HFFc6 (cell line): ENCODE data around the gene CDH13. TPM values are rescaled to one million over a fixed set of nuclear protein-coding genes. Genes with fewer than 3 reads are reported as not detected.
A peak's percentile ranks its signal among the peaks of the same experiment; 100 is the strongest.

Experiments
- DNase-seq: peaks from one replicate; pipeline ENCODE4 v3.0.0-alpha.2; 2018
- H3K27ac Mint-ChIP-seq: 2 replicates; pipeline ENCODE4 v1.8.0; 2020; ENCODE audit warnings: mild to moderate bottlenecking, mixed read lengths
- H3K27me3 Mint-ChIP-seq: 2 replicates; pipeline ENCODE4 v1.8.0; 2021; ENCODE audit warnings: mild to moderate bottlenecking, moderate library complexity, mixed read lengths; ENCODE audit not compliant: insufficient read depth
- H3K36me3 Mint-ChIP-seq: 2 replicates; pipeline ENCODE4 v1.8.0; 2021; ENCODE audit warnings: low read depth, mixed read lengths
- H3K4me1 Mint-ChIP-seq: 2 replicates; pipeline ENCODE4 v1.8.0; 2020; ENCODE audit warnings: low read depth, mixed read lengths
- H3K4me3 Mint-ChIP-seq: 2 replicates; pipeline ENCODE4 v1.8.0; 2020; ENCODE audit warnings: mild to moderate bottlenecking, moderate library complexity, mixed read lengths
- H3K9me3 Mint-ChIP-seq: 2 replicates; pipeline ENCODE4 v1.8.0; 2020; ENCODE audit warnings: mild to moderate bottlenecking, mixed read lengths
- total RNA-seq, 6 experiments: library from RNA; stranded (reverse); fragmentation: NEBNext Ultra II Directional; extraction: Animal tissue kit (Norgen Biotek cat#: 25700); gene quantifications; 2 replicates in 1 of 6; 3 replicates in 5 of 6; pipeline ENCODE4 v1.2.3, GENCODE V29; 2021
- TF ChIP-seq, protein P1 (sequence below): fragments of 200-600 bp; sonication (generic); IDR thresholded peaks from 2 replicates; pipeline ENCODE4 v1.5.0; 2021; ENCODE audit warnings: antibody characterized with exemption, mild to moderate bottlenecking

Gene CDH13
- total RNA-seq, 6 experiments from 2014 or later, result 3.6 to 14.7 (median 4.7) TPM

DNA sequence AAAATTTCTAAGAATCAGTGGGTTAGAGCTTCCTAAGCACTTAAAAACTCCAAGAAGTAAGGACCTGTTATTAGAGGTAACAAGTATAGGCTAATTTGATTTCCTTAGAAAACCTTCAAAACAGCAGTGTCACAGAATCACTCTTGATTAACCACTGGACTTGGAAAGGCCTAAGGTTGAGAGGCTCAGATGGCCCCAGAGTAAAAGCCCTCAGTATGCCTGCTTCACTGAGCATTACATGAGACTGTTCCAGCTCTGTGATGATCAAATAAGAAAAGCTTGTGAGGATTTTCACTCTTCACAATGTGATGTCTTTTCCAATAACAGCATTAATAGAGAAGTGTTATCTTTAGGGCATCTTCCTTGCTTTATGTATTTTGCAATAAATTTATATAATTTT is 671.8 kb downstream of the CDH13 start:
- TF ChIP-seq, protein P1, sequence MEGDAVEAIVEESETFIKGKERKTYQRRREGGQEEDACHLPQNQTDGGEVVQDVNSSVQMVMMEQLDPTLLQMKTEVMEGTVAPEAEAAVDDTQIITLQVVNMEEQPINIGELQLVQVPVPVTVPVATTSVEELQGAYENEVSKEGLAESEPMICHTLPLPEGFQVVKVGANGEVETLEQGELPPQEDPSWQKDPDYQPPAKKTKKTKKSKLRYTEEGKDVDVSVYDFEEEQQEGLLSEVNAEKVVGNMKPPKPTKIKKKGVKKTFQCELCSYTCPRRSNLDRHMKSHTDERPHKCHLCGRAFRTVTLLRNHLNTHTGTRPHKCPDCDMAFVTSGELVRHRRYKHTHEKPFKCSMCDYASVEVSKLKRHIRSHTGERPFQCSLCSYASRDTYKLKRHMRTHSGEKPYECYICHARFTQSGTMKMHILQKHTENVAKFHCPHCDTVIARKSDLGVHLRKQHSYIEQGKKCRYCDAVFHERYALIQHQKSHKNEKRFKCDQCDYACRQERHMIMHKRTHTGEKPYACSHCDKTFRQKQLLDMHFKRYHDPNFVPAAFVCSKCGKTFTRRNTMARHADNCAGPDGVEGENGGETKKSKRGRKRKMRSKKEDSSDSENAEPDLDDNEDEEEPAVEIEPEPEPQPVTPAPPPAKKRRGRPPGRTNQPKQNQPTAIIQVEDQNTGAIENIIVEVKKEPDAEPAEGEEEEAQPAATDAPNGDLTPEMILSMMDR, result no peak
- H3K27me3 Mint-ChIP-seq, result no peaks in the 10 kb centered on the region
- H3K4me1 Mint-ChIP-seq, result no peaks in the 10 kb centered on the region
- DNase-seq, result no peak
- no peak overlapping the region for H3K27ac Mint-ChIP-seq
- H3K4me3 Mint-ChIP-seq, result no peak overlapping the region
- H3K36me3 Mint-ChIP-seq, result no peaks in the 10 kb centered on the region
- peaks cover 9% of the 10 kb centered on the region for H3K9me3 Mint-ChIP-seq

DNA sequence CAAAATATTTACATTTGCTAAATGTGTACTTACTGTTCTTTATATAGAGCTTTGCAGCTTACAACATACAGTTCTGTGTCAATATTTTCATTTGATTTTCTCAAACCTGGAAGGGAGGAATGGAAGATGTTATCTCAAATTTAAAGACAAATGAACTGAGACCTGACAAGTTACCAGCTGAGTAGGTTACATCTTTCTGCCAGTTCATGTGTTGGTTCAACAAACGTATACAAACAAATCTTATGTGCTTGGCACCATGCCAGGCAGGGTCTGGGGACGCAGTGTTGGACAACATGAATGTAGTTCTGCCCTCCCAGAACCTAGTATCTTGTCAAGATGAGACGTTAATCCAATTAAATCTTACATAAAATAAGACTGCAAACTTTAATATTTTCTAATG is 673.6 kb downstream of the CDH13 start:
- no peak overlapping the region for H3K27ac Mint-ChIP-seq
- peaks cover 13% of the 10 kb centered on the region for H3K9me3 Mint-ChIP-seq
- peaks cover 1% of the 10 kb centered on the region; the same call in 1 of the 2 replicates for H3K27me3 Mint-ChIP-seq
- H3K4me1 Mint-ChIP-seq, result no peaks in the 10 kb centered on the region; the same call in 1 of the 2 replicates
- H3K4me3 Mint-ChIP-seq, result no peak overlapping the region
- DNase-seq, result no peak
- no peaks in the 10 kb centered on the region for H3K36me3 Mint-ChIP-seq
- TF ChIP-seq, protein P1, result no peak

DNA sequence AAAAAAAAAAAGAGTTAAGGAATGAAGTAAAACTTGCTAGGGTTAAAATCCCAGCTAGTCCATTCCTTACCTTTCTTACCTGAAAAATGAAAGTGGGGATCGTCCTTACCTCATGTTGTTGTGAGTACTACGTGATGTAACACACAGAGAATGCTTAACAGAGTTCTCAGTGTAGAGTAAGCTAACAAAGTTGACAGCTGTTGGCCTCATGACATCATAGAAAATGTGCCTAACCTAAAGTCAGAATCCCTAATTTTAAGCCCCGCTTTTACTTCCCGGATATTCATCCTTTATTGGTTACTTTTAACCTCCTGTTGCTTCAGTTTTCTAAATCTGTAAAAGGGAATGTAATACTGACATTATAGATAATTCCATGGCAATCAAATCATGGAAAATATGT is 675.2 kb downstream of the CDH13 start:
- Mint-ChIP-seq H3K4me1 (no peaks in the 10 kb centered on the region; the same call in 1 of the 2 replicates), H3K9me3 (peaks cover 13% of the 10 kb centered on the region), H3K4me3 (no peak overlapping the region), H3K27ac (no peak overlapping the region), H3K27me3 (peaks cover 1% of the 10 kb centered on the region; the same call in 1 of the 2 replicates), H3K36me3 (no peaks in the 10 kb centered on the region)
- no peak for DNase-seq
- TF ChIP-seq, protein P1, result no peak

DNA sequence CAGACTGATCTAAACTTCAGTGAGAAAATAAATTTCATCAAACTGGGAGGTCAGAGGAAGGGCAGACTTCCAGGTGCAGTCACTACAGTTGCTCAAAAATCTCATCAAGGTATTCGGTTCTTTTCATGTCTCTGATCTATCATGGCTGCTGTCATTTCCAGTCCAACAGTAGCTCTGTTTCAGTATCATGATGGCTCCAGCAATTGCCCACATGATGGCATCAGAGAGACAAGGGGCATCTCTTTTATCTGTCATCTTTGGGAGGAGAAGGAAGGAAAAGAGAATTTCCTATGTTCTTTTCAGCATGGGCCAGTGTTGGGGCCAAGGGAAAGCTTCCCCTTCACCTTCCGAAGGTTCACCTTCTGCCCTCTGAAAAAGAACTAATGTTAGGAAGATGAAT is 676.1 kb downstream of the CDH13 start:
- peaks cover 13% of the 10 kb centered on the region for H3K9me3 Mint-ChIP-seq
- H3K4me3 Mint-ChIP-seq, result no peak overlapping the region
- H3K4me1 Mint-ChIP-seq, result no peaks in the 10 kb centered on the region; the same call in 1 of the 2 replicates
- TF ChIP-seq, protein P1, result no peak; the same call in 1 of the 2 replicates
- no peaks in the 10 kb centered on the region for H3K36me3 Mint-ChIP-seq
- H3K27ac Mint-ChIP-seq, result no peak overlapping the region
- DNase-seq, result no peak
- peaks cover 1% of the 10 kb centered on the region; the same call in 1 of the 2 replicates for H3K27me3 Mint-ChIP-seq

DNA sequence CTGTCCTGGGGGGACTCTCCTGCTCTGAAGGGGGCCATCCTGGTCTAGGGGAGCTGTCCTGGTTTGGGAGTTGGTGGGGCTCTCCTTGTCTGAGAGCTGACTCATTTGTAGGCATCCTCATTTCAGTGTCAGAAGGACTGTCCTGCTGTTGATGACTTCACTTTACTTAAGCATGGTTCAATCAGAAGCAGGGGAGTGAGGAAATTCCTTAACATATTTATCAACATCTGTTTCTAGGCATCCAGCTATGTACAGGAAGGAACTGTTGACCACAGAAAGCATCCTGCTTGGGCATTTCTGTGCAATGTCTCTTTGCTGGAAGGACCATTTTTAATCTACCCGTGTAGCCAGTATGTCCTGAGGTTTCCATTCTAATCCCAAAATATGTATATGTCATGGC is 678.3 kb downstream of the CDH13 start:
- Mint-ChIP-seq H3K4me1 (no peaks in the 10 kb centered on the region; the same call in 1 of the 2 replicates), H3K27ac (peak overlapping the region; percentile 61; the same call in 1 of the 2 replicates), H3K9me3 (peaks cover 8% of the 10 kb centered on the region)

More for the DNA sequence above, 678.3 kb downstream of the CDH13 start:
- Mint-ChIP-seq H3K27me3 (peaks cover 1% of the 10 kb centered on the region; the same call in 1 of the 2 replicates), H3K4me3 (no peak overlapping the region), H3K36me3 (no peaks in the 10 kb centered on the region)
- TF ChIP-seq, protein P1, result no peak
- DNase-seq, result peak; percentile 79
